Measurements from ENCODE around the gene TPD52L2. TPM values are rescaled to one million over a fixed set of nuclear protein-coding genes. Genes with fewer than 3 reads are reported as not detected.

TPD52L2 gene
- total RNA-seq: 10 to 100 TPM; 42.7 to 44.8 TPM

DNA sequence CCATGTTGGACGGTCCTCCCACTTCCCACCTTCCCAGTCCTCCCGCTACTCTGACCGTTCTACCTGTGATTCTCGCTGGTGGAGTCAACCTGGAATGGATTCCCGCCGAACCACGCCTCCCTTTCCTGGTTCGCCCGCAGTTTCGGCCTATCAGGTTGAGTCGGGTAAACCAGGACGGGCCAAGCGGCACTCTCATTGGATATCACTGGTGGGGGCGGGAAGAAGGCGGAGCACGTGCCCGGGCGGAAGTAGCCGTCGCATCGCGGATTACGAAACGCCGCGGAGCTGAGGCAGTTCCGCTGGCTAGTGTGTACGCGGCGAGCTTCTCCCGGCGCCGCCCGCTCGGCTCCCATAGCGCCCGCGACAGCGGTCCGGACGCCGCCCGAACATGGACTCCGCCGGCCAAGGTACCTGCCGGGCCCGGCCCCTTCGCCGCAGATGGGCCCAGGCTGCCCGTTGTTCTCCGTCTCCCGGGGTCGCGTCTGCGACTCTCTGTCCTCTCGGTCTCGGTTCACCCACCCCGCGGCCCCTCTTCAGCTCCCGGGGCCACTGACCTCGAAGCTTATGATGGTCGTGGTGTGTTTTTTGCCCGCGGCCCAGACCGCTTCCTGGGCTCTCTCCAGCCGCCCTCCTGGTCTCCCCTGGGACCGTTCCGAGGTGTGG is at the start of gene TPD52L2:
TSS of gene TPD52L2 (plus strand) at position 293 of the 663 bp plus-strand sequence. CDS start at position 389, 96 bp downstream.

DNA sequence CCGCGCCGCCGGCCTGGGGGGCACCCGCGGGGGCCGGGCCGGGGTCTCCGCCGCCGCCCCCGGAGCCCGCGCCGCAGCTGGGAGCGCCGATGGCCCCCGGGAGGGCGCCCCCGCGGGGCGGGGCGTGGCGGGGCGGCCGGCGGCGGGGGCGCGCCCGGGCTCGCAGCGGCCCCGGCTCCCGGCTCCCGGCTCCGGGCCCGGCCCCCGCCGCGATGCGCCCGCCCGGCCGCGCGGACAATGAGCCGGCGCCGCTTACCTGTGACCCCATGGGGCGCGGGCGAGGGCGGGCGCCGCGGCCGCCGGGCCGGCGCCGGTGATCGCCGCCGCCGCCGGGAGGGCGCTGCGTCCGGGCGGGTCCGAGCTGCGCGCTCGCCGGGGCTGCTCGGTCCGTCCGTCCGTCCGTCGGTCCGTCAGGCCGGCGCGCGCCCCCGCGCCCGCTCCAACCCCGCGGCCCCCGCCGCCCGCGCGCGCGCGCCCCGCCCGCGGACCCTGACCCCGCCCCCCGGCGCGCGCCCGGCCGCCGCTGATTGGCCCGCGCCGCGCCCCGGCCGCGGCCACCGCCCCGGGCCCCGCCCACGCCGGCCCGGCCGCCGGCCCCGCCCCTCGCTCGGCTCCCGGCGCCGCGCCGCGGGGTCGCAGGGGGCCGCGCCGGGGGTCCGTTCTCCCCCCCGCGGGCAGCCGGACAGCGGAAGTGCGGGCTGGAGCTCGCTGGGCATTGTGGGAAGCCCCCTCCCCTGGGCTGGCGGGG is 34.1 kb upstream of the TPD52L2 start, which contains the start of gene ZBTB46:
TSS of gene ZBTB46 (minus strand) at position 424 of the 748 bp plus-strand sequence. CDS start 40,507 bp downstream, outside the sequence.

DNA sequence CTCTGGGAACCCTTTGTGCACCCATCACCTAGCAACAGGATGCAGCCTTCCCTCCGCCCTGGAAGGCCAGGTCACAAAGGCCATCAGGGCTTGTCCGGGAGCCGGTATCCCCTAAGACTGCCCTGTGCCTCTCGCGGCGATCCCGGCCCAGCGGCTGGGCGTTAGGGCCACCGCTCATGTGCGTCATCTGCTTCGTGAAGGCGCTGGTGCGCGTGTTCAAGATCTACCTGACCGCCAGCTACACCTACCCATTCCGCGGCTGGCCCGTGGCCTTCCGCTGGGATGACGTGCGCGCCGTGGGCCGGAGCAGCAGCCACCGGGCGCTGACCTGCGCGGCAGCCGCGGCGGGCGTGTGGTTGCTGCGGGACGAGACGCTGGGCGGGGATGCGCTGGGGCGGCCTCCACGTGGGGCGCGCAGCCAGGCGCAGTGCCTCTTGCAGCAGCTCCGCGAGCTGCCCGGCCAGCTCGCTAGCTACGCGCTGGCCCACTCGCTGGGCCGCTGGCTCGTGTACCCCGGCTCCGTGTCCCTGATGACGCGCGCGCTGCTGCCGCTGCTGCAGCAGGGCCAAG is 3.6 kb upstream of the TPD52L2 start, which contains the start of gene ABHD16B:
TSS of gene ABHD16B (plus strand) at position 134 of the 570 bp plus-strand sequence. CDS start at position 177, 43 bp downstream.

DNA sequence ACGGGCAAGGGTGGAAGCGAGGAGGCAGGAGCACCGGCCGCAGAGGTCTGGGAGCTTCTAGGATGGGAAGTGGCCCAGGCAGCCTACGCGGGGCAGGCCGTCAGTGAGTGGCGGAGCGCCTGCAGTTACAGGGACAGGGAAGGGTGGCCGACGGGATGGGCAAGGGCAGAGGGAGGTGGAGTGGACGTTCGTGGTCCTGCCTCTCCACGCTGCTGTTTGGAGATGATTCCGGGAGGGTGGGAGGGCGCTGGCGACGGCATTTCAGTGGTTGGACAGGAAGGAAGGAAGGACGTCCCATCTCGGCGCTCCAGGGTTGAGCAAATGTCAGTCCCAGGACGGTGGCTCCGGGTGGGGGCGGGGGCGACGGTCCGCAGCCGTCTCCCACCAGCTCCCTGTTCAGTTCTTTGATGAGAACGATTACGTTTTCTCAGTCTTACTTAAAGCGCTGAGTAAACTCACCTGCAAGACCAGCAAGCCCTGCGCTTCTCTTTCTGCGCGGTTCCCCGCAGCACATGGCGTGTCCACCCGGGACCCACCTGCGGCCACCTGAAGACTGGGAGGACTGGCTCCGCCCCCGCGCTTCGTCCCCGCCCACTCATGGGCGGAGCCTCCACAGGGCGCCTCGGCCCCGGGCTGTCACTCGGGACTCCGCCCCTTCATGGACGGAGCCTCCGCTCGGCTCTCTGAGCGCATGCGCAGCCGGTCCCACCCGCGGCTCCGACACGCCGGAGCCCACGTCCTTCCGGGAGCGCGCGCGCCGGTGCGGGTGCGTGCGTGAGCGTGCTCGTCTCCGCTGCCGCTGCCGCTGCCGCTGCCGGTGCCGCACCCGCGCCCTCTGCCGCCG is 29.5 kb downstream of the TPD52L2 start, which contains the start of gene DNAJC5:
TSS of gene DNAJC5 (plus strand) at position 769 of the 844 bp plus-strand sequence. CDS start 33,220 bp downstream, outside the sequence.

Small RNAs within 50 kb of the gene (microRNA-seq; reads per million reads assigned to microRNA genes)
- gene MIR1914 (ENCODE audit: borderline microRNAs expressed, borderline replicate concordance) (not detected), gene MIR941-1 (ENCODE audit: borderline microRNAs expressed, borderline replicate concordance) (not detected), gene MIR941-2 (ENCODE audit: borderline microRNAs expressed, borderline replicate concordance) (not detected), gene MIR941-3 (ENCODE audit: borderline microRNAs expressed, borderline replicate concordance) (not detected), gene MIR941-4 (ENCODE audit: borderline microRNAs expressed, borderline replicate concordance) (not detected), gene MIR941-5 (ENCODE audit: borderline microRNAs expressed, borderline replicate concordance) (not detected)

Other genes with a start within 250 kb of the TPD52L2 start
- 10 to 100 TPM; 17.0 to 17.6 TPM for gene GMEB2, start 238.2 kb upstream of the TPD52L2 start, total RNA-seq
- gene STMN3, start 211.8 kb upstream of the TPD52L2 start, total RNA-seq: 10 to 100 TPM; 48.9 to 49.7 TPM
- 10 to 100 TPM; 38.1 to 39.2 TPM for gene RTEL1, start 207.0 kb upstream of the TPD52L2 start, total RNA-seq
- gene TNFRSF6B, start 168.6 kb upstream of the TPD52L2 start, total RNA-seq: not detected
- gene ARFRP1, start 157.3 kb upstream of the TPD52L2 start, total RNA-seq: 10 to 100 TPM; 58.1 to 59.4 TPM
- 10 to 100 TPM; 40.7 to 41.1 TPM for gene ZGPAT, start 157.2 kb upstream of the TPD52L2 start, total RNA-seq
- 100 to 1,000 TPM; 290 to 295 TPM for gene LIME1, start 128.6 kb upstream of the TPD52L2 start, total RNA-seq
- 100 to 1,000 TPM in 1 of 2 experiments, 10 to 100 TPM in 1; 98.4 to 104 TPM for gene SLC2A4RG, start 125.5 kb upstream of the TPD52L2 start, total RNA-seq
- under 1 TPM; 0.05 to 0.10 TPM for gene ZBTB46, start 34.0 kb upstream of the TPD52L2 start, total RNA-seq
- gene ABHD16B, start 3.8 kb upstream of the TPD52L2 start, total RNA-seq: under 1 TPM in 1 of 2 experiments, not detected in 1; 0.13 TPM
- gene DNAJC5, start 29.9 kb downstream of the TPD52L2 start, total RNA-seq: 10 to 100 TPM; 48.1 to 51.1 TPM
- gene UCKL1, start 91.1 kb downstream of the TPD52L2 start, total RNA-seq: 10 to 100 TPM; 37.3 to 40.1 TPM
- gene ZNF512B, start 104.7 kb downstream of the TPD52L2 start, total RNA-seq: 10 to 100 TPM; 23.4 to 24.6 TPM
- gene SAMD10, start 114.4 kb downstream of the TPD52L2 start, total RNA-seq: 10 to 100 TPM; 20.5 to 20.7 TPM
- 10 to 100 TPM; 71.1 to 71.3 TPM for gene PRPF6, start 115.9 kb downstream of the TPD52L2 start, total RNA-seq
- 1 to 10 TPM; 2.7 to 3.6 TPM for gene C20orf204, start 170.9 kb downstream of the TPD52L2 start, total RNA-seq
- gene SOX18, start 184.4 kb downstream of the TPD52L2 start, total RNA-seq: under 1 TPM; 0.28 to 0.31 TPM
- 10 to 100 TPM; 65.0 to 69.1 TPM for gene TCEA2, start 197.9 kb downstream of the TPD52L2 start, total RNA-seq
- 100 to 1,000 TPM; 117 to 124 TPM for gene RGS19, start 214.2 kb downstream of the TPD52L2 start, total RNA-seq
- 1 to 10 TPM; 1.8 to 1.9 TPM for gene OPRL1, start 214.8 kb downstream of the TPD52L2 start, total RNA-seq
- under 1 TPM; 0.31 to 0.45 TPM for gene LKAAEAR1, start 219.1 kb downstream of the TPD52L2 start, total RNA-seq
- not detected for gene NPBWR2, start 242.3 kb downstream of the TPD52L2 start, total RNA-seq